GM19372 (cell line): Measurements from ENCODE around the gene EPB42.

Experiments used
- ATAC-seq: cut with Tn5 transposase; IDR thresholded peaks from one replicate; pipeline ENCODE4 v1.9.1; 2021; ENCODE audit warnings: mild to moderate bottlenecking, low read depth, moderate library complexity; ENCODE audit not compliant: unreplicated experiment

Gene EPB42

GRCh38 chr15:43220991-43221403 is at the start of gene EPB42:
EPB42 (minus strand) TSS chr15:43221018; CDS start chr15:43220825, 193 bp downstream.
- ATAC-seq, result no peak

DNA sequence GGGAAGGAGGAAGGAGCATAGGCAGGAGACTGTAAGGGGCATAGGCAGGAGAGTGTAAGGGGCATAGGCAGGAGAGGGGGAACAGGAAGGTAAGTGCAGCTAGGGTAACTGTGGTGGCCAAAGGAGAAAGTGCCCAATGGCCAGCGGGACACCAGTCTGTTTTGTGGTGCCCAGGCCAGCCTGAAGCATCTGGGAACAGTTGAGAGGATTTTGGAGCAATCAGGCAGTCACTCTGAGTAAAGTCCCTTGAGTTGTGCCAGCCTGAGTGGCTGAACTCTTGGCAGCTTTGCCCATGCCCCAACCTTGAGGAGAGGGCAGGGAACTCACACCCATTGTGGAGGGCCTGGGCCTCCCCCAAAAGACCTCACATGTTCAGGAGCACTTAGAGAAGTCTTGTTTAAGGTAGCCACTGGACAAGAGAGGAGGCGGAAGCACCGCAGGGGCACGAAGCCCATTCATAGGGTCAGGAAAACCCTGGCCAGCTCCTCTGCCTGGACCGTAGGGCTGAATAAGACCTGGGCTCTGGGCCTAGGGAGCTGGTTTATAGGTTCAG is 49.4 kb upstream of the EPB42 start:
- ATAC-seq, result no peak

- ATAC-seq, result no peak
Measured at GRCh38 chr15:43268111-43269105, 47.6 kb upstream of the EPB42 start.

- no peak for ATAC-seq
Measured at GRCh38 chr15:43267439-43267838, 46.6 kb upstream of the EPB42 start.

DNA sequence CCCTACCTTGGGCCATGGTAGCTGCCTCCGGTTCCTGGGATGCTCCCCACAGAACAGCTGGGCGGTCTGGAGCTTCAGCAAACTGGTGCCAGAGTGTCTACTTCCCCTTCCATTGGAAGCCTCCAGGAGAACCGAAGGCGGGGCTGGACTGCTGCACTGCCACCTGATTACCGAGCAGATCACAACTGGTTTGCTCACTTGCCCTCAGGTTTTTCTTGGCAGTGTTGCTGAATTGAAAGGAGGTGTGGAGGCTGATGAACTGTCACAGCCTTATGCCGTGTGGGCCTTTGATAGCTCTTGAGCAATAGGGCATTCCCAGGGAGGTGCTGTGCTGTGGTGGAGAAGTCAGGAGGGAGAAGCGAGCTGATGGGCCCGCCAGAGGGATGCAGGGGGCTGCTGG is 46.0 kb upstream of the EPB42 start, which contains the start of gene TGM5:
Gene TGM5, minus strand, starts transcription at position 95 of the 400 bp plus-strand sequence. Its CDS starts 79 bp downstream, at position 16.
- ATAC-seq, result no peak

GRCh38 chr15:43266386-43266785 is 45.6 kb upstream of the EPB42 start:
- ATAC-seq, result no peak

DNA sequence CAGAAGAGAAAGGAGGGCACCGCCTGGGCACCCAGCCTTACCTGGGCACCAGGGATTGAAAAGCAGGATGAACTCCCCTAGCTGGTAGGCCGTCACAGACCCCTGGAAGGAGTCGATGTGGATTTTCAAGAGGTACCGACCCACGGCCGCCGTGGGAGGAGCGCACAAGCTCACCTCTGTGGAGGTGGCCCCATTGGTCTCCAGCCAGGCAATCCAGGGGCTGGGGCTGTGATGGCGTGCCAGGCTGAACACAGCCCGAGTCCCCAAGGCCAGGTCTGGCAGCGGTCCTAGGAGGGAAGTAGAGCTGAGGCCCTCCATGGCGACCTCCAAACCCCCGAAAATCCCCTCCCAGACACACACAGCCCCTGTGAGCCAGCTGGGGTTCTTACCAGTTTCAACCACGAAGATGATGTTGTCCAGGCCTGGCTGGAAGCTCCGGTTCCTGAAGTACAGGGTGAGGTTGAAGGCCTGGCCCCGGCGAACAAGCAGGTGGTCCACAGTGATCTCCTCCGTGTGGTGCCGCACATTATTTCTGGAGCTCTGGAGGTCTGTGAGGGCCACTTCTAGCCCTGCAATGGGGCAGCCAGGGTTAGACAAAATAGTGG is 39.3 kb upstream of the EPB42 start:
- no peak for ATAC-seq

DNA sequence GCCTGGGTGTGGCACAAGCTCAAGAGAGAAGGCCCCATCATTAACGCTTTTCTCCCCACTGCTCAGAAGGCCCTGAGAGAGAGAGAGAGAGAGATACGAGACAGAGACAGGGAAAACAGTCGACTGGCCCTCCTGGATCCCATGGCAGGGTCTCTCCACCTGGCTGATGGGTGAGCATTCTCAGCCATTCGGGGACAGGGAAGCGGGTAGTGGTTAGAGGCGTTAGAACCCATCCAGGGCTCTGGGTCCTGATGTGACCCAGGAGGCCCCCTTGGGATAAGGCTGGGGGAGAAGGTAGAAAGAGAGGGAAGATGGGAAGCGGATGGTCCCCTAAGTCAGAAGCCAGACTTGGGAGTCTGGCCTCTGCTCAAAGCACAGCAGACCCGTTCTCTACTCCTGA is 38.0 kb upstream of the EPB42 start:
- no peak for ATAC-seq

GRCh38 chr15:43256341-43256740 is 35.5 kb upstream of the EPB42 start:
- no peak for ATAC-seq

GRCh38 chr15:43255376-43255775 is 34.6 kb upstream of the EPB42 start:
- ATAC-seq, result no peak

DNA sequence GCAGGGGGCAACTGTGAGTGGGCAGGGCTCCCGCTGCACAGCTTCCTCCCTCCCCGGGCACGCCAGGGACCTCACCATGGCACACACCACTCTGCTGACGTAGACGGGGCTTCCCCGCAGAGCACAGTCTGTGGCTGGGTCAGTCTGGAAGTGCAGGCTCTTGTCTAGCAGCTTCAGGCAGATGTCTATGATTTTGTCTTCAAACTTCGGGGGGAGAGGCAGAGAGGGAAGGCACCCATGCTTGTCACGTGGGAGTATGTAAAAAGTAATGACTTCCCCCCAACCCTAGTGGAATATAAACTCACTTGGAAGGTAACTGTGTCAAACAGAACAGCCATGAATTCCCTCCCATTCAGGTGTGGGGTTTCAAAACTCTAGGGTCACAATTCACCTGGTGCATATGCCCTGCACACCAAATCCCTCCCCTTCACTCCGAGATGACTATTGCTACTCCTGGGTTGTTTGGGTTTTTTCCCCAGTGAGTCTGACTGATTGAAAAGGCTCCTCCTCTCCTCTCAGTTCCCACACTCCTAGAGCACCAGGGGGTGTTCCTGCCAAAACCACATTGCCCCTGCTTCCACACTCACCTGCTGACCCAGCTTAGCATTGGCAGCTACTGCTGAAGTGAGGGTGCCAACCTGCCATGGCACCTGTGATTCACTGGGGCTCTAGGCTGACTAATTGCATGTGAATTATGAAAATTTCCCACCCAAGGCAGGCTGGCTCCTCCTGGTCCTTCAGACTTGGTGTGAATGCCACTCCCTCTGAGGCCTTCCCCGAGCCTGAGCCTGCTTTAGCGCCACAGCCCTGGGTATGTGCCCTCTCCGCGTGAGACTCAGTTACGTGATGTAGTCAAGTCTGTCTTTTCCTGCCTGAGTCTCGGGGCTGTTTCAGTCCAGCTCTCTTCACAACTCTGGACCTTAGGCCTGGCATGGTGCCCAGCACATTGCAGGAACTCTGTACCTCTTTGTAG is 32.9 kb upstream of the EPB42 start:
- ATAC-seq, result no peak

DNA sequence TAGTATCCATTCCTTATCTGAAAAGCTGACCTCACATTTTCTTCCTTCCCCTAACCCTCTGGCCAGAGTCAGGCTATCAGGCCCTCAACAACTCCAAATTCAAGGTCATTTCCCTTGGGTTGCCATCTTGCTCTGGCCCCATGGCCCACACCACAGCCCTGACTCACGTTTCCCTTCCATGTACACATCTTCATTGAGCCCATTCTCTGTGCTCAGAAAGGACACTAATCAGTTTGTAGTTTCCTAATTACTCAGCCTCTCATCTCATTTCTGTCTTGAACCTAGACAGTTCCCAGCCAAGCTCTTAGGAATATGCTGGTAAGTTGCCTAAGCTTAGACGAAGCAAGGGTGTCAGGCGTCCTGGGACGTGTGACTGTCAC is 31.0 kb upstream of the EPB42 start:
- no peak for ATAC-seq

DNA sequence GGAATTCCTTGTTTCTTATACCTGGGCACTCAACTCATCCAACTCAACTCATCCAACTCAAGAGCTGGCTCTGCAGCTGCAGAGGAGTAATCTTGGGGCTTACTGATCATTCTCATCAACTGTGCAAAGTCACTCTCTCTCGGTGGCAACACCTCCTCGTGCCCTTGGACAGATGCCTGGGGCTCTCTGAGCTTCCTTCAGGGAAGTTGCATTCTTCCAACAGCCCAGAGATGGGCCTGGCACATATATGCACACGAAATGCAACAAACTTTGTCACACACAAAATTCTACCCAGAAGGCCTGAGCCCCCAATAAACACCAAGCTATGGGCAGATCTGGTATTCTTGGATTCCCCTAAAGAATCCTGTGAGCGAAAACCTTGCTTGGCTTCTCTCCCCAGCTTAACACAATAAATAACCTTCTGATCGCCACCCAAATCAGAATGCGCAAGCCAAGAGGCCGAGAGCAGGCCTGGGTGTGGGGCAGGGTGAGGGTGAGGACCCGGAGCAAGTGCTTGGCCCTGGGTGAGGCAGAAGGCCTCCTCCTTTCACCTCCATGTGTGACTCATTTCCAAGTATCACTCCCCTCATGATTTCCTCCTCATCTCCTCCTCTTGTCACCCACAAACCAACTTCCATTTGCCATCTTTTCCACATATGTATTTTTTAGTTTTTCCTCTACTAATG is 30.5 kb upstream of the EPB42 start:
- no peak for ATAC-seq

DNA sequence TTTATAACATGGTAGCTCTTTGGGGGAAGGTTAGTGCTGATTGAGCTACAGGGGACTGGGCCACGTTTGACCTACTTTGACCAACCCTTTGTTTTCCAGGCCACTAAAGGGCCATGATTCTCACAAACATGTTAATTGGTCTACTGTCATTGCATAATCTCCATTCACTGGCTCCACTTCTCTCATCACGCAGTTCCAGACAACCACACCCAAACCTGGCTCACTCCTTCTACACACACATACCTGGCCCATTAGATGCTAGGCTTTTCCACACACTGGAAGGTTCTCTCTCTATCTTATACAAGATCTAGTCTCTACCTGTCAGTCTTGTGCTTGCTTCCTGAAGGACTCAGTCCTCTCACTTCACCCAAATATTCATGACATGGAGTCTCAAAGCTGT is 30.0 kb upstream of the EPB42 start:
- no peak for ATAC-seq

DNA sequence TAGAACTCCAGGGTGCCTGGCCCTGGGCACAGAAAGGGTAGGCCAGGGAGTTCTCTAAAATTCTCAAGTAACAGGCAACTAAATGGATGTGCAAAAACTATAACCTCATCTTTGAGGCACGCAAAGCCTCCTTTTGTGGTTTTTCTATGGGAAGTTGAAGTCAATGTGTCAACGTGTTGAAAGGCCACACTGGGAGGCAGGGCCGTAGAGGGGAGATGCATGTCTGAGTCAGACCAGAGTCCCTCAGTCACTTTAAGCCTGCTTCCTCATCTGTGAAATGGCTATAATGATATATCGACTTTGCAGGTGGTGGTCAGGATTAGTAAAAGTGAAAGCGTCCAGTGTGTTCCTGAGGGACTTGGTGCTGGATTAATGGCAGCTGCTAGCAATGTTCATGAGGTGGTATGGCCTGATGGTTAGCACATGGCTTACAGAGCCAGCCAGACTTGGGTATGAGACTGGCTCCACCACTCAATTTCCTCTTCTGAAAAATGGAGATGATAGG is 28.9 kb upstream of the EPB42 start:
- ATAC-seq, result no peak

DNA sequence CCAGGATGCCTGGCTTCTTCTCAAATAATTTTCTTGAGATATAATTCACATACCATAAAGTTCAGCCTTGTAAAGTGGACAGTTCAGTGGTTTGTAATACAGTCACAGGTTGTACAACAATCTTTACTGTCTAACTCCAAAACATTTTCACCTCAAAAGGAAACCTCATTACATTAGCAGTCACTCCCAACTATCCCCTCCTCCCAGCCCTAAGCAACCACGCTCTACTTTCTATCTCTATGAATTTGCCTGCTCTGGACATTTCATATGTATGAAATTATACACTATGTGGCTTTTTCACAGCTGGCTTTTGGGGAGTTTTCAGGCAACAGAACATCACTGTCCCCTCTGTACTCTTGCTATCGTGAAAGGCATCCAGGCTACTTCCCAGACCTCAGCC is 28.4 kb upstream of the EPB42 start:
- no peak for ATAC-seq

GRCh38 chr15:43246261-43246774 is 25.5 kb upstream of the EPB42 start:
- no peak for ATAC-seq

DNA sequence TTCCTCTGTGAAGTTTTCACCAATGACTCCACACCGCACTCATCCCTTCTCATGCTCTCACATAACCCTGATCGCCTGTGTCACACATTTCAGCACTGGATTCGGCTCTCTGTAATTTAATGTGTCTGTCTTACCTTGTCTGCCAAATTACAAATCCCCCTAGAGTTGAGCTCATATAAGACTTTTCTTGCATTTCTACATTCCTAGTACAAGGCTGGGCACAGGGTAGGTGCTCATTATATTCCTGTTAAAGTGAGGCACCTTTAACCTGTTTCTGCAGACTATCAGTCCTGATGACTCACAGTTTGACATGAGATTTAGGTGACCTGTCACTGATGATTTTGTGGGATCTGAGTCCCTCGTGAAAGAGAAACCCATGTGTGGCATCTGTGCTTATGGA is 23.3 kb upstream of the EPB42 start:
- ATAC-seq, result no peak

- no peak for ATAC-seq
Measured at GRCh38 chr15:43243020-43243645, 22.3 kb upstream of the EPB42 start.
